GM13976 (cell line): ENCODE results near the gene GOSR2.

Source experiments
- DNase-seq: peaks from one replicate; pipeline ENCODE4 v3.0.0; 2012; ENCODE audit warnings: low spot score
- CTCF ChIP-seq: IDR thresholded peaks from 2 replicates; pipeline ENCODE4 v1.5.1; 2012; ENCODE audit warnings: borderline replicate concordance, mild to moderate bottlenecking; ENCODE audit not compliant: insufficient read depth; ENCODE audit errors: extremely low read depth, missing control alignments, control extremely low read depth
- in situ Hi-C: fragments of 300-500 bp; cut with MboI; formaldehyde crosslinking; loops from one replicate; pipeline ENCODE4 v1.12.0; 2022; ENCODE audit warnings: low sequenced_read_pairs, mixed read lengths, inconsistent platforms; ENCODE audit not compliant: unreplicated experiment

Gene GOSR2

GRCh38 chr17:46975287-46975686, 52.3 kb downstream of the GOSR2 start:
- DNase-seq: no peak
- in situ Hi-C loops: loop anchor here (25.0 kb wide), 1 partner anchor 188 kb away; no protein-coding TSS in a partner anchor

GRCh38 chr17:46976626-46977270, 53.8 kb downstream of the GOSR2 start:
- no peak for TF ChIP-seq CTCF
- DNase-seq: no peak
- in situ Hi-C loops: loop anchor here (25.0 kb wide), 1 partner anchor 189 kb away; no protein-coding TSS in a partner anchor

More at GRCh38 chr17:46975287-46975686, 52.3 kb downstream of the GOSR2 start:
- TF ChIP-seq CTCF: no peak

DNA sequence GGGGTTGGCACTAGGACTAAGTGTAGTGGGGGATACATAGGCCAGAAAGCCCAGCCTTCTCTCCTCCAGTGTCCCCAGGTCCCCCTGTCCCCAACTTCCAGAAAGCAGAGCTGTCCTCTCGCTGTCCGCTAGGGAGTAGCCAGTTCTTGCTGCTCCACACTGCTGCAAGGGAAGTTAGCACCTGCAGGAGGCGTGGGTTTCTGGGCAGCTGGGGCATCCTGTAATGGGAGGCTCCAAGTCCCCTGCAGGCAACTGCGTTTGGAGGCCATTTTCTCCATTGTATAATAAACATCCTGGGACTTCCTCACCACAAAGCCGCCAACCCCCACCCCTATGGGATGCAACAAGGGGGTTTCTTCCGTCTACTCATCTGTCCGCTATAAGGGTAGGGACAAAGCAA, 54.4 kb downstream of the GOSR2 start:
- no peak for TF ChIP-seq CTCF
- in situ Hi-C loops: loop anchor here (25.0 kb wide), 1 partner anchor 190 kb away; no protein-coding TSS in a partner anchor
- DNase-seq: no peak

DNA sequence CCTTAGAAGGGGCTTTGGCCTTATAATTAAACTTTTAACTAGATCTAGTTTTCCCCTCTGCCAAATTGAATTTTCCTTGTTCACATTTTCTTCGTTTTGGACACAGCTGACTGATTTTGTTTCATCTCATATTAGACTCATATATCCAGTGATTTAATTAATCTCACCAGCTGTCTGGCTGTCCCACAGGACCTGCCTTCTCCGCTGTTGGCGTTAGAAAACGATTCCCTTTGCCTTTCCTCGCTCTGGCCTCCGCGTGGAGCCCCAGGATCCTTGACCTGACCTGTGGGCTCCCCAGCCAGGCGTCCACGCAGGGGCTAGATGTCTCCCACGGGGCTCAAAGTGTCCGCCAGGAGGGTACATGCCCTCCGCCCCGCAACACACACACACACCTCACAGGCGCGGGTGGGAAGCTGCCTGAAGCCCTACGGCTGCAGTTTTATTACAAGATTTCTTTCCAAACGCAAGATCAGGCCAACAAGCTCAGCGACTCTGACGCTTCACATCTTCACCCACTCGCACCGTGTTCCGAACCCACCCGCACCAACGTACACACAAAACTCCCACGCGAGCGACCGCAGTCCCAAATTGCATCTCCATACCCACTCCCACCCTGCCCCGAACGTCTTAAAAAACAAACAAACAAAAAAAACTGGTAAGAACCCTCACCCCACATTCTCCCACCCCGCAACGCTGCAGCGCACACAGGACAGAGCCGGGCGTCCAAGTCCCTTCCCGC, 55.0 kb downstream of the GOSR2 start:
- no peak for TF ChIP-seq CTCF
- no peak for DNase-seq
- in situ Hi-C loops: loop anchor here (25.0 kb wide), 1 partner anchor 191 kb away; no protein-coding TSS in a partner anchor

DNA sequence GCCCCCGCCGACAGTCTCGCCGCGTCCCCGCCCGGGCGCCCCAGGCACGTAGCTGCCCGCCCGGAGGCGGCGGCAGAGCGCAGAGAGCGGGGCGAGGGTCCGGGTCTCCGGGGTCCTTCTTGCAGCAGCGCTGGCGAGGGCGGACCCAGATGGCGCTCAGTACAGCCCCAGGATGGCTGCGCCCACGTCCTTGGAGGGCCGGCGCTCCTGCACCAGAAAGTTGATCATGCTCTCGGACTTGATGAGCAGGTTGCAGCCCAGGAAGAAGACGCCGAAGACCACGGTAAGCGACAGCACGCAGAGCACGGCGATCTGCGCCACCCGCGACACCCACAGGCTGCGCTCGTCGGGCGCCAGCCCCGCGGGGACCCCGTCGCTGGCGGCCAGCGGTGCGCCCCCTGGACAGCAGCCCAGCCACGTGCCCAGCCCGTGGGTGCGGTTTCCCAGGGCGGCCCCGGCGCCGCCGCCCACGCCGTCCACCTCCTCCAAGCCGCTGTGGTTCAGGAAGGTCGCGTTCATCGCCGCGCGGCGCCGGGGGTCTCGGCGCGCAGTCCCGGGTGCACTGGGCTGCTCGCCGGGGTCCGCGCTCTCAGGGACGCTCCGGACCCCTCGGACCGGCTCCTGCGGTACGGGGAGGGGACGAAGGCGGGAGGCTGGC, 55.7 kb downstream of the GOSR2 start:
- no peak for TF ChIP-seq CTCF
- peak; percentile 49 for DNase-seq
- in situ Hi-C loops: loop anchor here (25.0 kb wide), 1 partner anchor 191 kb away; no protein-coding TSS in a partner anchor

DNA sequence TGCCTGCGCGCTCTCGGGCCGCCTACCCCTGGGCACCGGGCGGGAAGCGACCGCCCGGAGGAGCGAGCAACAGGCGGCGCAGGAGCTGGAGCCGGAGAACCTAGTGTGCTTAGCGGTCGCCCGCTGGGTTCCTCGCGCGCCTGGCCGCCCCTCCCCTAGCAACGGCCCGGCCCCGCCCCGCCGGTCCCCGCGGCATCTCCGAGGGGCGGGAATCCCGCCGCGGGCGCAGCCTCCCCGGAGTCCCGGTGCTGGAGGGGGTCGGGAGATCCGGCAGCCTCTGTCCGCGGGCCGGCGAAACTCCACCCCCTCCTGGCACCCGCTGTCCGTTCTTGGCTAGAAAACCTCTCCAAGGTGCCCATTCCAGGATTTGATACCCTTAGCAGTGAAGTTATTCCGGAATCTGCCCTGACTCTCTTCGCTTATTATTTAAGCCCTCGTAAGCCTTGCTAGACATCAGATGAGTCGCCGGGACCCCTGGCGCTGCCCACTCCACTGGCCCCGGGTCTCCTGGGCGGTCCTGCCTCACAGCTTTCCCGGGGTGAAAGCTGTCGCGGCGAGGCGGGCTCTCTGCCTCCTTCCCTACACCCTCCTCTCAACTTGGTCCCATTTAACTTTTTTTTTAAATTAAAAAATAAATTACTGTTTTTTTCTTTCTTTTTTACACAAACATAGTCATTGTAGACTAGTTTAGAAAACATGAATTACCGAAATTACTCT, 56.3 kb downstream of the GOSR2 start, which contains the start of gene RPRML:
TSS of gene RPRML (minus strand) at position 107 of the 717 bp plus-strand sequence. CDS start 246 bp downstream, outside the sequence.
- peak; percentile 67 for DNase-seq

More for the DNA sequence above, 56.3 kb downstream of the GOSR2 start, which contains the start of gene RPRML:
- in situ Hi-C loops: loop anchor here (25.0 kb wide), 1 partner anchor 192 kb away; no protein-coding TSS in a partner anchor
- TF ChIP-seq CTCF: no peak
